Measurements from ENCODE around the gene PLAAT3.

GRCh38 chr11:63554877-63555223 lies 59.4 kb downstream of the PLAAT3 start:
- TF ChIP-seq, protein P1, sequence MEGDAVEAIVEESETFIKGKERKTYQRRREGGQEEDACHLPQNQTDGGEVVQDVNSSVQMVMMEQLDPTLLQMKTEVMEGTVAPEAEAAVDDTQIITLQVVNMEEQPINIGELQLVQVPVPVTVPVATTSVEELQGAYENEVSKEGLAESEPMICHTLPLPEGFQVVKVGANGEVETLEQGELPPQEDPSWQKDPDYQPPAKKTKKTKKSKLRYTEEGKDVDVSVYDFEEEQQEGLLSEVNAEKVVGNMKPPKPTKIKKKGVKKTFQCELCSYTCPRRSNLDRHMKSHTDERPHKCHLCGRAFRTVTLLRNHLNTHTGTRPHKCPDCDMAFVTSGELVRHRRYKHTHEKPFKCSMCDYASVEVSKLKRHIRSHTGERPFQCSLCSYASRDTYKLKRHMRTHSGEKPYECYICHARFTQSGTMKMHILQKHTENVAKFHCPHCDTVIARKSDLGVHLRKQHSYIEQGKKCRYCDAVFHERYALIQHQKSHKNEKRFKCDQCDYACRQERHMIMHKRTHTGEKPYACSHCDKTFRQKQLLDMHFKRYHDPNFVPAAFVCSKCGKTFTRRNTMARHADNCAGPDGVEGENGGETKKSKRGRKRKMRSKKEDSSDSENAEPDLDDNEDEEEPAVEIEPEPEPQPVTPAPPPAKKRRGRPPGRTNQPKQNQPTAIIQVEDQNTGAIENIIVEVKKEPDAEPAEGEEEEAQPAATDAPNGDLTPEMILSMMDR (IDR thresholded peaks at IDR 0.05): no peak
- TF ChIP-seq POLR2A (IDR thresholded peaks at IDR 0.05): no peak
